Dendritic cell treated with granulocyte-macrophage colony-stimulating factor and Interleukin-4, amounts not matched to agents 40 ng/mL and 50 ng/mL, for 4 days (primary cell): Measurements from ENCODE around the gene CCDC74A.
"Not testable (repeated sequence)": the region's sequence is repeated elsewhere in the genome, so short reads cannot be mapped to it uniquely, and the experiment has no call there.

Experiments
- H3K27ac Mint-ChIP-seq: one replicate; pipeline ENCODE4 v1.8.0; 2022; ENCODE audit warnings: mild to moderate bottlenecking, mixed read lengths
- H3K27me3 Mint-ChIP-seq: one replicate; pipeline ENCODE4 v1.8.0; 2022; ENCODE audit warnings: mild to moderate bottlenecking, mixed read lengths
- H3K36me3 Mint-ChIP-seq: one replicate; pipeline ENCODE4 v1.8.0; 2022; ENCODE audit warnings: low read depth, mixed read lengths
- H3K4me1 Mint-ChIP-seq: one replicate; pipeline ENCODE4 v1.8.0; 2022; ENCODE audit warnings: low read depth, mixed read lengths
- H3K4me3 Mint-ChIP-seq: one replicate; pipeline ENCODE4 v1.8.0; 2022; ENCODE audit warnings: mild to moderate bottlenecking, moderate library complexity, mixed read lengths
- H3K9me3 Mint-ChIP-seq: one replicate; pipeline ENCODE4 v1.8.0; 2022; ENCODE audit warnings: mixed read lengths
- intact Hi-C: fragments of 100-400 bp; cut with micrococcal nuclease; formaldehyde crosslinking; loops from one replicate; pipeline ENCODE4 v1.15.0; 2022

The CCDC74A gene

DNA sequence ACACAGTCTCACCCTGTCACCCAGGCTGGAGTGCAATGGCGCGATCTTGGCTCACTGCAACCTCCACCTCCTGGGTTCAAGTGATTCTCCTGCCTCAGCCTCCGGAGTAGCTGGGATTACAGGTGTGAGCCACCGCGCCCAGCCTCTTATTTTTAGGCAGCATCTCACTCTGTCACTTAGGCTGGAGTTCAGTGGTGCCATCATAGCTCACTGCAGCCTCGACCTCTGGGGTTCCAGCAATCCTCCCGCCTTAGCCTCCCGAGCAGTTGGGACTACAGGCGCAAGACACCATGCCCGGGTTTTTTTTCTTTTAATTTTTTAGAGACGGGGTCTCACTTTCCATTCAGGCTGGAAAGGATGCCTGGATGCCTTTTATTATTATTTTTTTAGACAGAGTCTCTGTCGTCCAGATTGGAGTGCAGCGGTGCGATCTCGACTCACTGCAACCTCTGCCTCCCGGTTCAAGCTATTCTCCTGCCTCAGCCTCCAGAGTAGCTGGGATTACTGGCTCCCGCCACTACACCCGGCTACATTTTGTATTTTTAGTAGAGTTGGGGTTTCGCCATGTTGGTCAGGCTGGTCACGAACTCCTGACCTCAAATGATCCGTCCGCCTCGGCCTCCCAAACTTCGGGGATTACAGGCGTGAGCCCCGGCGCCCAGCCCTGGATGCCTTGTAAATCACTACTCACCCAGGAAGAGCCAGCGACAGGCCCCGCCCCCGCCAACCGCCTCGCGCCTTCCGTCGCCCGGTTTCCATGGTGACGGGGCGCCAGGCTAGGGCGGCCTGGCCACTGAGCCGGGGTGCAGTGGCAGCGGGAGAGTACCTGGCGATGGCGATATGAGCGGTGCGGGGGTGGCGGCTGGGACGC is at the start of gene CCDC74A:
TSS of gene CCDC74A (plus strand) at position 758 of the 871 bp plus-strand sequence. CDS start at position 841, 83 bp downstream.
- Mint-ChIP-seq H3K27ac (peak within 1 kb of the TSS; percentile 34), H3K4me3 (peak within 1 kb of the TSS; percentile 73), H3K4me1 (peaks cover 20% of the 10 kb centered on the region), H3K27me3 (peaks cover 42% of the 10 kb centered on the region)
- H3K9me3 Mint-ChIP-seq, intact Hi-C loops, H3K36me3 Mint-ChIP-seq: not testable (repeated sequence)

DNA sequence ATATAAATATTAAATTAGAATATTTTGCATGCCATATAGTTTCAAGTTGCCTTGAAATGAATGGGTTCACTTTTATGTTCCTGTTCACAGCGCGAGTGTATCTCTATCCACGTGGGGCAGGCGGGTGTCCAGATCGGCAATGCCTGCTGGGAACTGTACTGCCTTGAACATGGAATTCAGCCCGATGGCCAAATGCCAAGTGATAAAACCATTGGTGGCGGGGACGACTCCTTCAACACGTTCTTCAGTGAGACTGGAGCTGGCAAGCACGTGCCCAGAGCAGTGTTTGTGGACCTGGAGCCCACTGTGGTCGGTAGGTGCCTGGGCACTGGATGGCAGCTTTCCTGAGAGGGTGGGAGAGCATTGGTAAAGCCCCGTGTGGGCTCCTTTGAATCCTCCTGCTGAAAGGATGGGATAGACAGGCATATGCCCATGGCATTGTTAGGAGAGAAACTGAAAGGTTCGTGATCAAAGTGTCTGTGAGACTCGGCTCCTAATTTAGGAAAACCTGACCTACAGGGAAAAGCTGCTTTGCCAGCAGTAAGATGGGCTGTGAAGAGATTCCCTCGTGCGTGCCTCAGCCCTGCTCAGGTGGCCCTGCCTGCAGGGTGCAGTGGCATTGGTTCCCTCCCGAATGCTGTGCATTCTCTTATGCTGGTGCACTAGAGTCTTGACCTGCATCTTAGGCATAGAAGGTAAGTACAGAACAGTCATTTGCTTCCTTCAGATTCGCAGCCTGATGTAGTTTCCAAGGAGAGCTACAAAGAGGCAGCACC is 49.4 kb upstream of the CCDC74A start:
- intact Hi-C loops, H3K4me1 Mint-ChIP-seq, H3K27ac Mint-ChIP-seq, H3K4me3 Mint-ChIP-seq, H3K27me3 Mint-ChIP-seq: not testable (repeated sequence)
- Mint-ChIP-seq H3K9me3 (peaks cover 15% of the 10 kb centered on the region), H3K36me3 (peaks cover 16% of the 10 kb centered on the region)

- peaks cover 15% of the 10 kb centered on the region for H3K9me3 Mint-ChIP-seq
- not testable (repeated sequence) for H3K27ac Mint-ChIP-seq
Observed at GRCh38 chr2:131478850-131479461, 48.7 kb upstream of the CCDC74A start.

DNA sequence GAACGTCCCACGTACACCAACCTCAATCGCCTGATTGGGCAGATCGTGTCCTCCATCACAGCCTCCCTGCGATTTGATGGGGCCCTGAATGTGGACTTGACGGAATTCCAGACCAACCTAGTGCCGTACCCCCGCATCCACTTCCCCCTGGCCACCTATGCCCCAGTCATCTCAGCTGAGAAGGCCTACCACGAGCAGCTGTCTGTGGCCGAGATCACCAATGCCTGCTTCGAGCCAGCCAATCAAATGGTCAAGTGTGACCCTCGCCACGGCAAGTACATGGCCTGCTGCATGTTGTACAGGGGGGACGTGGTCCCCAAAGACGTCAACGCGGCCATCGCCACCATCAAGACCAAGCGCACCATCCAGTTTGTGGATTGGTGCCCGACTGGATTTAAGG is 47.3 kb upstream of the CCDC74A start:
- H3K4me1 Mint-ChIP-seq, H3K27ac Mint-ChIP-seq, H3K4me3 Mint-ChIP-seq, H3K27me3 Mint-ChIP-seq, intact Hi-C loops: not testable (repeated sequence)
- Mint-ChIP-seq H3K36me3 (peaks cover 21% of the 10 kb centered on the region), H3K9me3 (peaks cover 15% of the 10 kb centered on the region)

More at GRCh38 chr2:131478850-131479461, 48.7 kb upstream of the CCDC74A start:
- intact Hi-C loops, H3K27me3 Mint-ChIP-seq, H3K4me1 Mint-ChIP-seq, H3K4me3 Mint-ChIP-seq: not testable (repeated sequence)
- H3K36me3 Mint-ChIP-seq: peaks cover 21% of the 10 kb centered on the region

DNA sequence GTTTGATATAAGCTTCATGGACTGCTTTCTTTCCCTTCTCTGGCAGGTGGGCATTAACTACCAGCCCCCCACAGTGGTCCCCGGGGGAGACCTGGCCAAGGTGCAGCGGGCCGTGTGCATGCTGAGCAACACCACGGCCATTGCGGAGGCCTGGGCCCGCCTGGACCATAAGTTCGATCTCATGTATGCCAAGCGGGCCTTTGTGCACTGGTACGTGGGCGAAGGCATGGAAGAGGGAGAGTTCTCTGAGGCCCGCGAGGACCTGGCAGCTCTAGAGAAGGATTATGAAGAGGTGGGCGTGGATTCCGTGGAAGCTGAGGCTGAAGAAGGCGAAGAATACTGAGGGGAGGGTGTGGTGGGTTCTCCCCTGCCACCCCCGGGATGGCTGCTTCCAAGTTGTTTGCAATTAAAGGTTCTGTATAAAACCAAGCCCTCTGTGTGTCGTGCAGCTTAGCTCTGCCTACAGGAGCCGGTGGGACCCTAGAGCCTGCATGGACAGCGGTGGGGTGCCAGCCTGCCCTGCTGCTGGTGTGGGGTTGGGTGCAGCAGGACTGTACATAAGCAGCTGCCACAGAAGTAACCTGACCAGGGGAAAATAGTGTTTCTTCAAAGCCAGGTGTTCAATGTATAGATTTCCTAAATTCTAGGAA is 45.1 kb upstream of the CCDC74A start:
- H3K4me1 Mint-ChIP-seq, H3K27me3 Mint-ChIP-seq, H3K27ac Mint-ChIP-seq, intact Hi-C loops, H3K4me3 Mint-ChIP-seq, H3K9me3 Mint-ChIP-seq: not testable (repeated sequence)
- peaks cover 14% of the 10 kb centered on the region for H3K36me3 Mint-ChIP-seq

GRCh38 chr2:131483981-131484820 is 43.5 kb upstream of the CCDC74A start:
- intact Hi-C loops, H3K27me3 Mint-ChIP-seq, H3K4me1 Mint-ChIP-seq, H3K4me3 Mint-ChIP-seq, H3K27ac Mint-ChIP-seq, H3K9me3 Mint-ChIP-seq: not testable (repeated sequence)
- H3K36me3 Mint-ChIP-seq: peaks cover 14% of the 10 kb centered on the region

GRCh38 chr2:131484906-131485460 is 42.7 kb upstream of the CCDC74A start:
- H3K27ac Mint-ChIP-seq, H3K4me1 Mint-ChIP-seq, H3K4me3 Mint-ChIP-seq, intact Hi-C loops, H3K27me3 Mint-ChIP-seq, H3K9me3 Mint-ChIP-seq: not testable (repeated sequence)
- H3K36me3 Mint-ChIP-seq: peaks cover 14% of the 10 kb centered on the region

DNA sequence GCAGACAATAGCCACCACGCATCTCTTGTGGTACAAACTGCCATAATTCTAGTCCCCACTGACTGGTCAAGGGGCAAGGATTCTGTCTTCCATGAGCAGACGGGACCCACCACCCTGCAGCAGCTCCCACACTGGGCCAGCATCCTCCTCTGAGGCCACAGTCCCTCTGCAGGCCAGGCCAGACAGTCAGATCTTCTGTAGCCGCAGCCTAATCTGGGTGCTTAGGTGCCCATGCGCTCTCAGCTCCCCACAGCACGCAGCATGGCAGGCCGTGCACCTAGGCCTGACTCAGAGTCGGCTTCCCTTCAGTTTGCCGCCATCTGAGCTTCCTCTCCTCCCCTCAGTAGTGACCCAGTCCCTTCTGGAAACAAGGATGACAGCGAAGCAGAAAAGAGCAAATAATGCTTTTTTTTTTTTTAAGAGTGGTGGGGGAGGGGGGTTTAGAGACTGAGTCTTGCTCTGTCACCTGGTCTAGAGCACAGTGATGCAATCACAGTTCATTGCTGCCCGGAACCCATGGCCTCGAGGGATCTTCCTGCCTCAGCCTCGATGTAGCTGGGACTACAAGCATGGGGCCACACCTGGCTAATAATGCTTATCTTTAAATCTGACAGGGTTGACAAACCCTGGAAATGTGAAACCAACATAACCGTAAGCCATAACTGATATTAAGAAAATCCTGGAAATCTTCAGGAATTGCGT is 41.3 kb upstream of the CCDC74A start:
- peaks cover 14% of the 10 kb centered on the region for H3K36me3 Mint-ChIP-seq
- H3K27me3 Mint-ChIP-seq, H3K27ac Mint-ChIP-seq, intact Hi-C loops, H3K4me3 Mint-ChIP-seq, H3K9me3 Mint-ChIP-seq: not testable (repeated sequence)
- peaks cover 11% of the 10 kb centered on the region for H3K4me1 Mint-ChIP-seq

GRCh38 chr2:131488306-131489205 is 39.1 kb upstream of the CCDC74A start:
- H3K27ac Mint-ChIP-seq: no peak overlapping the region
- H3K4me1 Mint-ChIP-seq: peaks cover 19% of the 10 kb centered on the region
- H3K36me3 Mint-ChIP-seq: peaks cover 12% of the 10 kb centered on the region
- intact Hi-C loops: no loop called here
- no peaks in the 10 kb centered on the region for H3K27me3 Mint-ChIP-seq
- no peak overlapping the region for H3K4me3 Mint-ChIP-seq
- no peaks in the 10 kb centered on the region for H3K9me3 Mint-ChIP-seq

DNA sequence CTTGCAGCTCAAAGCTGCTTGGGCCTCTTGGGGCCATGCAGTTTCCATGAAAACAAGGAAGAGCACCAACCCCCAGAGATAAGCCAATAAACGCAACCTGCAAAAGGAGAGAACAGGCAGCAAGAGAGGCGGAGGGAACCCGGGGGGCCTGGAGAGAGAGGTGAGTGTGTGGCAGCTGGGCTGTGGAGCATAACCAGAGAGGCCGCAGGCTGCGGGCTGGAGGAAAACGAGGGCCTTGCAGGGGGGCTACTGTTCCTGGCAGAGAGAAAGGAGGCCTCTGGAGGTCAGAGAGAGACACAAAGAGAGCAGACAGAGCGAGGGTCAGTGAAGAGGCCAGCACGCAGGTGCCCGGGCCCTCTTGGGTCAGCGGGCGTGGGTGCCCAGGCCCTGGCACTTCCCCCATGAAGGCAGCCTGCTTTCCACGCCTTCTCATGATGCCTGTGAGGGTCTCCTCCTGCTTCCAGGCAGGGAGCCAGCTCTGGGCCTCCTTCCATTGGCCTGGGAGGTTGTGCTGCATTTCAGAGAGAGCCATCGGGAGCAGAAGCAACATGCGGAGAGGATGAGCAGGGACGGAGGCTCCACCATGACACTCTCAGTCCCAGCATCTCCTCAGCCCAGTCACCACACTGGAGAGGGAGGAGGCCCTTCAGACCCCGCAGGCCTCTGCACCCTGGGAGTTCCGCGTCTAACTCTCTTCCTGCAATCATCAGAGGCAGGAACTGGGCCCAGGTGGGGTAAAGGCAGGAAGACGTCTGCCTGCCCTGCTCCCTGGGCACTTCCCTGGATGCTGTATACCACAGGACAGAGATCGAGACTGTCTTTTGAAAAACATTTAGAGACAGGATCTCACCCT is 36.8 kb upstream of the CCDC74A start:
- Mint-ChIP-seq H3K4me3 (peak overlapping the region; percentile 67), H3K4me1 (peaks cover 36% of the 10 kb centered on the region), H3K27ac (peak overlapping the region; percentile 13), H3K36me3 (peaks cover 13% of the 10 kb centered on the region)
- not testable (repeated sequence) for H3K9me3 Mint-ChIP-seq, H3K27me3 Mint-ChIP-seq
- intact Hi-C loops: loop anchor here (10.0 kb wide), 1 partner anchor 194 kb away; no protein-coding TSS in a partner anchor

- Mint-ChIP-seq H3K4me1 (peaks cover 36% of the 10 kb centered on the region), H3K36me3 (peaks cover 13% of the 10 kb centered on the region), H3K4me3 (peak overlapping the region; percentile 67)
- H3K9me3 Mint-ChIP-seq, H3K27ac Mint-ChIP-seq, H3K27me3 Mint-ChIP-seq: not testable (repeated sequence)
- intact Hi-C loops: loop anchor here (10.0 kb wide), 1 partner anchor 193 kb away; no protein-coding TSS in a partner anchor
Observed at GRCh38 chr2:131491469-131491836, 36.2 kb upstream of the CCDC74A start.
